GM21737 (cell line): ENCODE data around the gene ITGB2.

Experiments
- ATAC-seq: cut with Tn5 transposase; IDR thresholded peaks from one replicate; pipeline ENCODE4 v1.9.1; 2021; ENCODE audit warnings: mild to moderate bottlenecking, moderate library complexity; ENCODE audit not compliant: unreplicated experiment

Gene ITGB2

DNA sequence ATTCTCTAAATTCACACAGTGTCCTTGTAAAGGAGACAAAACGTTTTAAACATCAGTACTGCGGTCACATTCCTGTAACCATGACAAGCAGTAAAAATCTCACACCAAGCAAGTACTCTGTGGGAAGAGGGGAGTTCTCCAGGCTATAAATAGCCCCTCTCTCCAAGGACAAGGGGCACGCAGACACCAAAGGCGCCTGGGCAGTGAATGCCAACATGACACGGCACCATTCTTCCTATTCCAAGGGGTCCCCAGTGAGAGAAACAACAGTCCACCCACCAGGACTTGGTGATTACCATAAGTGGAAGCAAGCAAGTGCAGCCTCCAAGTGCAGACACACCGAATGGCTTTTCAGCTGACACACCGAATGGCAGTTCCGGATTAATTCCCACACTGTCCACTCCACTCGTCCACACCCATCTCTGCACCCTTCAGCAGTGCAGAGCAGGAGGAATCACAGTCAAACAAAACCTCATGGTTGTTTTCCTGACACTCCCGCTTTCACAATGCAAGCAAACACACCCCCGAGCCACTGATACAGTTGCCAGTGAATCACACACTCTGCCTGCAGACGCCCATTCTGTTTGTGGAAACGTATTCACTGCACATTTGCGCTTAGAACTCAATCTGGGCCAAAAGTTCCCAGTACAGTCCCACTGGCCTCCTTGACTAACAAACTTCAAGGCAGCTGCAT lies 49.0 kb downstream of the ITGB2 start:
- no peak for ATAC-seq

DNA sequence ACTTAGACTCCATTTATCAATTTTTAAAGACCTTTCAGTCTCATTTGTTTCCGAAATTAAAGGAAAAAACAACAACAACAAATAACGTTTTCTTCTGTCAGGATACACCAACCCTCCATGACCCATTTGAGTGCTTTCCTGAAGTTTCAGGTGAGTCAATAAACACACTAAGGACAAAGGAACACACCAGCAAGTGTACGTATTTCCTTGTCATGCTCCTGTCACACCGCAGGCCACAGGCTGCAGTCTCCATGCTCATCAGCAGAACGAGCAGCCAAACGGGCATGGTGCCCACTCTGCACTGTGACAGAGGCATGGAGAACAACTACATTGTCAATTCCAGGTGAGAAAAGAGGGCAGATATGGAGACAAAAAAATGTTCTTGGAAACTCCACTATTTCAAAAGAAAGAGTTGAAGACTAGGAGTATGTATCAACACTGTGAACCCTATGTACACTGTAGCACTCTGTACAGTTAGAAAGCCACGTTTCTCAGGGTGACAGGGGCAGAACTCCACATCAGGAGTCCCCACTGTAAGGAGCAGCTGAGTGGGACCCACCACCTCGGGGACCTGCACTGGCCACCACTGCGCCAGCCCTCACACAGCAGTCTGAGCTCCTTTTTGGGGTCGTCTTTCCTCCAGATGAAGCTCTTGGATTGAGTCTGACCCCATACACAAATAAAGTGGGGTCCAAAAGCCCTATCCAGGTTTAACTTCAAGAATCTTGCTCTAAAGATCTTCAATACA lies 49.8 kb downstream of the ITGB2 start:
- no peak for ATAC-seq

- ATAC-seq: no peak
These were observed 50.6 kb downstream of the ITGB2 start for GRCh38 chr21:44869781-44870747.

DNA sequence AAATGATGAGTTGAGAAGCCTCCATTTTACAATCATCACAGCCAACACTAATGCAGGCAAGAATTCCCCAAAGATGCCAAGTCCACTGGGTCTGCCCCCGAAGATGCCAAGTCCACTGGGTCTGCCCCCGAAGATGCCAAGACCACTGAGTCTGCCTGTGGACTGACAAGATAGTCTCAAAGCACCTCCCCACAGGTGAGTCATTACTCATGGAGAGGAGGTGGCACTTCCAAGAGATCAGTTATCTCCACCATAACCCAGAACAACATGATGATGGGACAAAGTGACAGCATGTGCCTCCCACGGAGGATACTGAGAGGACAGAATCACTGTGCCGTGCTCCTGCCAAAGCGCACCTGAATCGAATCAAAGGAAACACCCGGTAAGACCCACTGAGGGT lies 52.0 kb downstream of the ITGB2 start:
- no peak for ATAC-seq

DNA sequence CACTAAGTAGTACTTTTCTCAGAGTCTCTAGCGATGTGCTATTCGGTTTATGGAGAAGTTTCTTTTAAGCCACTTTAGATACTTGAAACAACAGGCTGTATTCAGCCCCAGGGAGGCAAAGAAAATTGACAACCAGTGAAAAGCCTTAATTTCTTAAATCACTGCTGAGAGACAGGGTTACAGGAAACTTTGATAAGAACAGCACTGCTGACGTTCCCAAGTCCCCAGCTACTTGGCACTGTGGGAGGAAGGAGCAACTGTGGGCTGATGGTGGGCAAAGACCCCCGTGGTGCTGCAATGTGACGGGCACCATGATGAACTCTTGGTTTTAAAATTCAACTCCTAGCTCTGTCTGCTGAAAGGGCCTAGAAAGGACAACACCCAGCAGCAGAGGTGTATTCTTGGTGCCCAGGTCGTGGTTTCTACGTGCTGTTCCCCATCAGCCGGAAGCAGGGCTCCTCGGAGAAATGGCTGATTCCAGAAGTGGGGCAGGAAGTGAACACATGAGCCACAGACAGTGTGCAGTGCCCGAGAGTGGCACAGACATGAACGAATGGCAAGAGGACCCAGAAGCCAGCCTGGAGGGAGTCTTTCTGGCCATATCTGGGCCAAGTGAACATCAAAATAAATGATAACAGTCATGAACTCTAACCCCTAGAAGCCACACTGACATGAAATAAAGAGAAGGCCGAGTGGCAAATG lies 52.5 kb downstream of the ITGB2 start:
- ATAC-seq: no peak

DNA sequence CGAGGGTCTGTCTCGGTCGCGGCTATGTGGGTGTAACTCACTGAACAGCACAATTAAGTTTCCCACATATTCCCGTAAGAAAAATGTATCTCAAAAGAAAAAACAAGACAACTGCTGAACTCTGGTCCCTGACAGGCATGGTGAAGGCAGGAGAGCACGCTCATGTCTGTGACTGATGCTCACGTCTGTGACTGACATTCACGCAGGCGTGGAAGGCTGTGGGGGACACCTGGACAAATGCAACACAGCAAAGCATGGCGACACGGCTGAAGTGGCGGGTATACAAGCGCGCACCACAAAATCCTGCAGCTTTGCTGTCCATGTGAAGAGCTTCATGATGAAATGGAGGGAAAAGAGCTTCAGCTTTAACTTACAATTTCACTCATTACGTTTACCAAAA lies 53.2 kb downstream of the ITGB2 start:
- no peak for ATAC-seq

GRCh38 chr21:44866780-44867179 lies 53.9 kb downstream of the ITGB2 start:
- ATAC-seq: no peak

DNA sequence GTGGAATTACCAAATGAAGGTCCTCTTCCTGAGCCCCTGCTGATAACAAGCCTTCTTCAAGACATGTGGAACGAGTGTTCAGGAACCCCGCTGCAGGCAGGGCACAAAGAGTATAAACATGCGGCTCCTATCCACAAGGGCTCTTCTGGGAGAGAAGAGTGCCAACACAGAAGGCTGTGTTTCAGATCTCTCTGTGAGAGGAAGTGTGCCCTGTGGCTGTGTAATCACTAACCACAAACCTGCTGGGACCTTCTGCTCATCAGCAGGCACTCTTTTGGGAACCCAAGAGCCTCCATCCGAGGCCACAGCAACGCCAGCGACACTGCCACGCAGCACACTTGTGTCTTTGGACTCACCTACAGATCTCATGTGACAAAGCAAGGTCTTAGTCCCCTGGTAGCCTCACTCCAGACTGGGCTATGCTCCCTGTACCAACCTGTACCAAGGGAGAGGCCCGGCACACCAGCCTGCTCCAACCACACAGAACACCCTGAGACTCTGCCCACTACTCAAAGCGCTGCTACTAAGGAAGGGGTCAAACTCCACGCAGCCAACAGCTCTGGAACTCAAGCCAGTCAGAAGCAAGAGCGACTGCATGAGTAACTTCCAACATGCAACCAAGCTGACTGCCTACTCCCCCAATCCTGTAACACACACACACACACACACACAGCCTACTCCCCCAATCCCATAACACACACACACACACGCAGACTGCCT lies 55.0 kb downstream of the ITGB2 start:
- no peak for ATAC-seq

- no peak for ATAC-seq
These were observed 57.6 kb downstream of the ITGB2 start for GRCh38 chr21:44862869-44863685.

GRCh38 chr21:44858791-44859190 lies 61.9 kb downstream of the ITGB2 start:
- no peak for ATAC-seq

DNA sequence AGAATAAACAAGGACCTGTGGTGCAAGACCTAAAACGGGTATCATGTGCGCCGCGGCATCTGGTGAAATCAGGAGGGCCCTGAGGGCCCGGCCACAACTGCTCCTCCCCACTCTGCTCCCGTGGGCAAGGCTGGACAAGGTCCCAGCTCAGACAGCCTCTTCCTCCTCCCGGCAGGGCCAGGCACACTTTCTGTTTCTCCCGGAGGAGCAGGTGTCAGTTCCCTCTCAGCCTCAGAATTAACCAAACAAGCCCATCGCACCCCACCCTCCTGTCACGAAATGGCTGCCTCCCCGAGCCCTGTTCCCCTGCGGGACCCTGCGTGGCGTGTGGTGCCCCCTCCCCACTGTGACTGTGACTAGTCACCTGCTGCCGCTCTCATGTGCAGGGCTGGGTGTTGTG lies 62.4 kb downstream of the ITGB2 start:
- no peak for ATAC-seq

DNA sequence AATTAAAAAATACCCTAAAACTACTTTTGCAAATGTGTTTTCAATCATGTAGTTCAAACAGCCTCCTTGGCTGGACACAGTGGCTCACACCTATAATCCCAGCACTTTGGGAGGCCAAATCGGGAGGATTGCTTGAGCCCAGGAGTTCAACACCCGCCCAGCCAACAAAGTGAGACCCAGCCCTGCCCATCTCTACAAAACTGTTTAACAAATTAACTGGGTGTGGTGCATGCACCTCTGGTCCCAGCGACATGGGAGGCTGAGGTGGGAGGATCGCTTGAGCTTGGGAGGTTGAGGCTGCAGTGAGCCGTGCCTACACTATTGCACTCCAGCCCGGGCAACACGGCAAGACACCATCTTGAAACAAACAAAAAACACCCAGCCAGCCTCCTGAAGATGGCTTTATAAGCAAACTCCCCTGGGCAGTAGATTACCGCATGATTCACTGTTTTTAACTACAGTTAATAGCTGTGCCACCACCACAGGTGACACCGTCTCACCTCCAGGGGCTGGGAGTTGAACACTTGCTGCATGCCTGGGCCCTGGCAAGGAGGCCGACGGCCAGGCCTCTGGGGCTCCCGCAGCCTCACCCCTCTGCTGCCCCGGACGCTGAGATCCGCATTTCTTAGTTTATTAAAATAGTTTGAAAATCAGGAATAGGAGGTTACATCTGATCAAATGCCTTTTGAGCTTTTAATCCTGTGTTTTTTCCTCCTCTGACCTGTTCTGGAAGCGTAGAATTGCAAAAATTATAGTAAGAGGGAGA lies 63.4 kb downstream of the ITGB2 start:
- no peak for ATAC-seq

- ATAC-seq: no peak
These were observed 64.6 kb downstream of the ITGB2 start for GRCh38 chr21:44856131-44856530.

DNA sequence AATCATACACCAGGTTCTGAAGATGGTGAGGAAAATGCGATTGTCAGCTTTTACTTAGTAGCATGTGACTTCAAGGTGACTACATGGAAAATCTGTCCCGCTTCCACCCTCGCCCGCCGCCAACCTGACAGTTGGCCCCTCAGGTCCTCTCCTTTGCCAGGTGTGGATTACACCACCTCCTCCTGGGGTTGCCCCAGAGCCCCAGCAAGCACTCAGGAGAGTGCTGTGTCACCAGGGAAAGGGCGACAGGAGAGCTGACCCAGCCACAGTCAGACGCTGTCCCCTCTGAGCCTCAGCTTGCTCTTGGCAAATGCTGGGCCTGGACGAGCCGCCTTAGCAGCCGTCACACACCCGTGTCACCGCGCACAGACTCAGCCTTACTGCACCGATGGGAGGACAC lies 65.1 kb downstream of the ITGB2 start:
- no peak for ATAC-seq

DNA sequence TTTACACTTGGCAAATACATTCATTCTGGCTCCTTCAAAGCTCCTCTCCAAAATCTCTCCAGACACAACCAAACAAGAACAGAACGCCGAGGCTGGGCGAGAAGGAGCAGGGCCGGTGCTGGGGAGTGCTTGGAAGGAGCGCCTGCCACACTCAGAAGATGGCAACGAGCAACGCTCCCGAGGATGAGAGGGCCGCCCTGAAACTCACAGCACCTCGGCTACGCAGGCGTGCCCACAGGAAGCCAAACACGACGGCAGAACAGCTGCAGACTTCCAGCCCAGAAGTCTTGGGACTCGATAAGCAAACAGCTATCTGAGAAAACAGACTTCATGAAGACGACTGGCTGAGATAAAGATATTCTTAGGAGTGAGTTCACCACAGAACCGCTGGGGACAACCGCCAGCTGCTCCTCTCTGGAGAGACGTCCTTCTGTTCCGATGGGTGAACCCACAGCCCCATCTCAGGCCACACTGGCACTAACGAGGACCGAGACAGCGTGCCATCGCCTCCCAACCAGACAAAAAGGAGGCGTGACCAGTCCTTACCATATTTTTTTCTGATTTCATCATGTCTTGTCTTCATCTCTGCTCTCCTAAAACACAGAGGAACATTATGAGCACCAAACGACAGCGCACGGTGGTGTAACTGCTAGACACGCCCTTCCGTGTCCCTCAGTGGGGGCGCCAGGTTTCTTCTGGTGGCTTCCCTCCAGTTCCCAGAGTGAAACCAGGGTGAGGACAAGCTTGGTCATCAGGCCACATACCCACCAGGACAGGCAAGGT lies 65.8 kb downstream of the ITGB2 start:
- no peak for ATAC-seq

DNA sequence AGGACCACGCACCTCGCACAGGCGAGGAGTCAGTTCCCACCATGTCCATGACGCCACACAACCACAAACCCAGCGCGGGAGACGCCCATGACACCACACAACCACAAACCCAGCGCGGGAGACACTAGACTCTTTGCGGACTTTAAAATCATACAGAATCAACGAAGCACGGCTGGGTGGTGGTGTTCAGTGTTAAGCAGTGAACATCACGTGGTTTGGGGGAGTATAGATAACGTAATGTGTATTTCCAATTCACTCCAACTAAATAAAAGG lies 66.4 kb downstream of the ITGB2 start:
- no peak for ATAC-seq

GRCh38 chr21:44853601-44854390 lies 66.9 kb downstream of the ITGB2 start:
- ATAC-seq: no peak
